ENCODE measurements around the gene RHOXF2.

Gene RHOXF2

DNA sequence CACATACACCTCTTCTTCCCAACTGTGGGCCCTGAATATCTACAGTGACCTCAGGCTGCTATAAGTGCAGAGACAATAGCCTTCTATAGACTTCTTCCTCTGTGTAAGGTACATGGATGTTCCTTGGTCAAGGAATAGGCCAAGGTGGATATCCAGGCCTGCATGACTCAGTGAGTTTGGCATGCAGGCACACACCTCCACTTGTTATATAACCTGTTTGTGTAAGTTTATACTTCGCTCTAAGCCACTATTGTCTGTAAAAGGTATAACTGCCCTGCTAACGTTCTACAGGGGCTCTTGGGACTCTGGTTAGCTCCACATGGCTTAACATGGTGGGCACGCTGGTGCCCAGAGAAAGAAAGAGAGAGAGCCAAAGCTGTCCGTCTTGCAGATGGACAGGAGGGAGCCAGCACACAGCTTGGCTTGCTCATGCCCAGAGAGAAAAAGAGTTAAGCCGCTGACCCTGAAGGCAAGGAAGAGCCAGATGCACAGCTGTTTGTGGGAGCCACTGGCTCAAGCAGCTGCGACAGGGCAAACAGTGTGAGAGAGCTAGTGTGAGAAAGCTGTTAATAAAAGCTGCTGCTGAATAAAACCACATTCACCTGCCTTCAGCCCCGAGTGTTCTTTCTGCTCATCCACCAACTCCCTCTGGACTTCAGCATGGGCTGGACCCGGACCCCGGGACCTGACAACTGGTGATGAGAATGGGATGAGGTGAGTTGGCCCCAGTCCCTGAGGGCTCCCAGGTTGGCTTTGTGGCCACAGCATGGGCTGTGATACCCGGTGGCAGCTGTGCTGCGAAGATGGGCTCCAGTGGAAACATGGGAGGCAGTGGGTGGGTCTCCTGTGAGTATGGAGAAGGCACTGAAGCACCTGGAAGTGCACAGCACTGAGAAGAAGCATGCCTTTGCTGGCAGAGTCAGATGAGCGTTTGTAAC lies 47.7 kb downstream of the RHOXF2 start:
- no peak for DNase-seq

DNA sequence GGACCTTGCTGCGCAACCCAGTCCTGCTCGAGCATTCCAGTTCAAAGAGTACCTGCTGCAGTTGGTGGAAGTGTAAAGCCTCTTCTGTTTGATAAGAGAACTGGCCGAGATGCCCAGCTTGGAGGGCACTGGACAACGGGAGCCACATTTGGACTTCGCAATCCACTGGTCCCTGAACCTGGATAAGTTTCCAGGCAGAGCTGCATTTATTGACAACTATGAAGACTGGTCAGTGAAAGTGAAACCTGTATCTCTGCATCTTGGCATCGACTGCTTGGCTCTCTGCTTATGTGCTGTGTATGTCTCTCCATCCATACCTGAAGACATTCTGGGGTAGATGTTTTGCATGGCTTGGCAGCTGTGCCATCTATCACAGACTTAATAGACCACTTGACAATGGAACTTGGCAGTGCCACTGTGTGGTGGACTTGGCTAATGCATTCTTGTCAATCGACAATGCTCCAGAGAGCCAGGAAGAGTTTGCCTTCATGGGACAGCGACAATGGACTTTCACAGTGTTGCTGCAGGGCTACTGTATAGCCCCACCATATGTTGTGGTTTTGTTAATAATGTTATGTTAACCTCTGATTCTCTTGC lies 48.7 kb downstream of the RHOXF2 start:
- no peak for DNase-seq

DNA sequence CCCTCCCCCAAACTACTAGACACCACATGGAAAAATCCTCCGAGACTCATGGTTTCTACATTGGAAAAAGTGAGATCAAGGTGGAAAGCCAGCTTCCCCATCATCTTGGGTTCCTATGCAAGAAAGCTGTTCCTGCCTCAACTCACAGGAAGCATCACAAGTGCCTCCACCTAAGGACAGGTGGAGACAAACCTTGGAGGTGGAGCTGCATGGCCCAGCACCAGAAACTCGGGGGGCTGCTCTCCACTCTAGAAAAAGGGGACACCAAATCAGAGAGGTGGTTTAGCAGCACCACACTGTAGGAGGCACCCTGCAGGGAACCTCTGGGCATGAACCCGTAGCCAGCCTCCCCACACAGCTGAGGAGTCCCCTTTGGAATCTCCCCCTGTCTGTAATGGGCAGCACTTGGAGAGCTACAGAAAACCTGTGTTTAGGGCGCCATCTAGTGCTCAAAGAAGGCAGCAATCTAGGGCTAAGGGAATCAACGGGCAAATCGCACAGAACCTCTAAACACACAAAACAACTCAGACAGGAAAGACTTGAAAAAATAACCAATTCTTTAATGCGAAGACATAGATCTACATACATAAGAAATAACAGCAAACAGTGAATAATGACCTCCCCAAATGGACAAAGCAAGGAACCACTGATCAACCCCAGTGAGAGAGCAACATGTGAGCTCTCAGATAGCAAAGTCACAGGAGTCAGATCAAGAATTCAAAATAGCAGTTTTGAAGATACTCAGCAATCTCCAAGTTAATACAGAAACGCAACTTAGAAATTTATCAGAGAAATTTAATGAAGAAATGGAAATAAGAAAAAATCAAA lies 55.2 kb downstream of the RHOXF2 start:
- peak; percentile 41 for DNase-seq

Data from NCI-H146 (cell line).